ENCODE measurements around the gene POLN.

The POLN gene

GRCh38 chr4:2025817-2026216 lies 216.1 kb downstream of the POLN start:
- ATAC-seq = no peak
- TF ChIP-seq ESRRG (CRISPR knock-in tag; IDR thresholded peaks at IDR 0.05) (no peak), PPARA (CRISPR knock-in tag; IDR thresholded peaks at IDR 0.05; ENCODE audit: borderline replicate concordance) (no peak), ZNF70 (CRISPR knock-in tag; IDR thresholded peaks at IDR 0.05) (no peak), GLIS3 (CRISPR knock-in tag; IDR thresholded peaks at IDR 0.05) (no peak), ZNF565 (CRISPR knock-in tag; conservative IDR thresholded peaks at IDR 0.05; ENCODE audit: low read depth) (no peak), ZFP30 (CRISPR knock-in tag; IDR thresholded peaks at IDR 0.05) (no peak), TSHZ2 (CRISPR knock-in tag; IDR thresholded peaks at IDR 0.05) (no peak), BACH2 (CRISPR knock-in tag; IDR thresholded peaks at IDR 0.05; ENCODE audit: borderline replicate concordance) (no peak), TOX (CRISPR knock-in tag; IDR thresholded peaks at IDR 0.05; ENCODE audit: borderline replicate concordance) (no peak)

GRCh38 chr4:2024683-2025082 lies 217.2 kb downstream of the POLN start:
- ATAC-seq = no peak
- no peak for TF ChIP-seq RARB (CRISPR knock-in tag; IDR thresholded peaks at IDR 0.05)
- TF ChIP-seq, protein P1, sequence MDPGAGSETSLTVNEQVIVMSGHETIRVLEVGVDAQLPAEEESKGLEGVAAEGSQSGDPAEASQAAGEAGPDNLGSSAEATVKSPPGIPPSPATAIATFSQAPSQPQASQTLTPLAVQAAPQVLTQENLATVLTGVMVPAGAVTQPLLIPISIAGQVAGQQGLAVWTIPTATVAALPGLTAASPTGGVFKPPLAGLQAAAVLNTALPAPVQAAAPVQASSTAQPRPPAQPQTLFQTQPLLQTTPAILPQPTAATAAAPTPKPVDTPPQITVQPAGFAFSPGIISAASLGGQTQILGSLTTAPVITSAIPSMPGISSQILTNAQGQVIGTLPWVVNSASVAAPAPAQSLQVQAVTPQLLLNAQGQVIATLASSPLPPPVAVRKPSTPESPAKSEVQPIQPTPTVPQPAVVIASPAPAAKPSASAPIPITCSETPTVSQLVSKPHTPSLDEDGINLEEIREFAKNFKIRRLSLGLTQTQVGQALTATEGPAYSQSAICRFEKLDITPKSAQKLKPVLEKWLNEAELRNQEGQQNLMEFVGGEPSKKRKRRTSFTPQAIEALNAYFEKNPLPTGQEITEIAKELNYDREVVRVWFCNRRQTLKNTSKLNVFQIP (CRISPR knock-in tag; IDR thresholded peaks at IDR 0.05; ENCODE audit: borderline replicate concordance, low read depth) = no peak

Data from SK-N-SH treated with all-trans-retinoic acid at 6 μM for 48 hours (cell line).